HepG2 (cell line): Measurements from ENCODE around the gene STYXL1. TPM values are rescaled to one million over a fixed set of nuclear protein-coding genes. Genes with fewer than 3 reads are reported as not detected.

Experiments
- ARID5B ChIP-seq: IDR thresholded peaks from 2 replicates; pipeline ENCODE4 v1.4.0; 2020; ENCODE audit warnings: mild to moderate bottlenecking, missing genetic modification reagents
- GATAD2A ChIP-seq: IDR thresholded peaks from 2 replicates; pipeline ENCODE4 v1.6.1; 2016
- GLMP ChIP-seq: sonication (generic); formaldehyde crosslinking; IDR thresholded peaks from 2 replicates; pipeline ENCODE4 v1.9.0; 2021; ENCODE audit warnings: missing genetic modification reagents, mild to moderate bottlenecking, borderline replicate concordance
- HDAC2 ChIP-seq: sonication (generic); formaldehyde crosslinking; IDR thresholded peaks from 2 replicates; pipeline ENCODE4 v1.4.0; 2020; ENCODE audit warnings: missing genetic modification reagents
- HIC2 ChIP-seq: sonication (generic); formaldehyde crosslinking; IDR thresholded peaks from 2 replicates; pipeline ENCODE4 v1.9.0; 2022; ENCODE audit warnings: low read depth, missing genetic modification reagents
- MLLT10 ChIP-seq: sonication (generic); formaldehyde crosslinking; IDR thresholded peaks from 2 replicates; pipeline ENCODE4 v1.4.0; 2020; ENCODE audit warnings: missing genetic modification reagents
- MYPOP ChIP-seq: sonication (generic); formaldehyde crosslinking; IDR thresholded peaks from 2 replicates; pipeline ENCODE4 v1.8.1; 2023; ENCODE audit warnings: mild to moderate bottlenecking, moderate library complexity, missing genetic modification reagents
- NR2F2 ChIP-seq: IDR thresholded peaks from 2 replicates; pipeline ENCODE4 v1.6.1; 2012; ENCODE audit warnings: low read depth, inconsistent platforms, borderline replicate concordance
- PBX2 ChIP-seq: IDR thresholded peaks from 2 replicates; pipeline ENCODE4 v1.6.1; 2016; ENCODE audit warnings: control low read depth
- SATB2 ChIP-seq: sonication (generic); formaldehyde crosslinking; IDR thresholded peaks from 2 replicates; pipeline ENCODE4 v1.5.0; 2020; ENCODE audit warnings: missing genetic modification reagents
- SCMH1 ChIP-seq: sonication (generic); formaldehyde crosslinking; IDR thresholded peaks from 2 replicates; pipeline ENCODE4 v1.9.0; 2021; ENCODE audit warnings: missing genetic modification reagents, mild to moderate bottlenecking, borderline replicate concordance
- SMAD1 ChIP-seq: sonication (generic); formaldehyde crosslinking; IDR thresholded peaks from 2 replicates; pipeline ENCODE4 v1.4.0; 2020; ENCODE audit warnings: missing genetic modification reagents, low read depth, mild to moderate bottlenecking, borderline replicate concordance
- SOX13 ChIP-seq, 3 experiments: fragments of 450-650 bp in 1 of 3; sonication (generic) in 1 of 3; formaldehyde crosslinking in 1 of 3; IDR thresholded peaks in 2 of 3; conservative IDR thresholded peaks in 1 of 3; 2 replicates each; pipeline versions ENCODE4 v1.5.0 to v1.6.1; 2016 to 2020; ENCODE audit warnings: antibody characterized with exemption in 1 of 3, mild to moderate bottlenecking in 1 of 3, missing compliant biosample characterization in 1 of 3, missing genetic modification reagents in 1 of 3, moderate library complexity in 1 of 3
- TFDP1 ChIP-seq: IDR thresholded peaks from 2 replicates; pipeline ENCODE4 v1.6.1; 2016; ENCODE audit warnings: missing compliant biosample characterization, missing genetic modification reagents, borderline replicate concordance
- ZBTB38 ChIP-seq: sonication (generic); formaldehyde crosslinking; IDR thresholded peaks from 2 replicates; pipeline ENCODE4 v1.5.1; 2020; ENCODE audit warnings: mild to moderate bottlenecking, missing genetic modification reagents
- ZMYM3 ChIP-seq: sonication (generic); formaldehyde crosslinking; IDR thresholded peaks from 2 replicates; pipeline ENCODE4 v1.5.1; 2020; ENCODE audit warnings: mild to moderate bottlenecking, missing genetic modification reagents
- ZNF138 ChIP-seq: sonication (generic); formaldehyde crosslinking; IDR thresholded peaks from 2 replicates; pipeline ENCODE4 v1.5.0; 2020; ENCODE audit warnings: mild to moderate bottlenecking, low read depth, missing genetic modification reagents
- ZNF749 ChIP-seq: sonication (generic); formaldehyde crosslinking; IDR thresholded peaks from 2 replicates; pipeline ENCODE4 v1.8.0; 2022; ENCODE audit warnings: mild to moderate bottlenecking, missing genetic modification reagents, moderate library complexity, borderline replicate concordance
- polyA plus RNA-seq, 8 experiments: library from polyadenylated mRNA; depleted of rRNA in 3 of 8; stranded (reverse) in 7 of 8; unstranded in 1 of 8; fragments of >200 nt; fragmentation: Illumina TruSeq in 4 of 8; extraction: Trizol in 4 of 8; gene quantifications; 2 replicates each; pipeline versions ENCODE4 v1.2.1 to v1.2.3, GENCODE V29; 2011 to 2016; ENCODE audit warnings: low read depth in 4 of 8, missing spikeins in 1 of 8, mixed read lengths in 1 of 8; ENCODE audit not compliant: insufficient read depth in 1 of 8
- total RNA-seq, 5 experiments: library from RNA; depleted of rRNA; stranded (reverse); fragments of >200 nt; fragmentation: Illumina TruSeq; extraction: Trizol; gene quantifications; 2 replicates each; pipeline ENCODE4 v1.2.3, GENCODE V29; 2016; ENCODE audit warnings: low read depth in 1 of 5

STYXL1 gene
- total and polyA plus RNA-seq, 2 of the 13 experiments (the other 11 are each of a cell fraction or from before 2014, with no cell fraction given), result 23.9 to 38.3 TPM

- peak; percentile 22; the same call in 1 of the 2 replicates for TF ChIP-seq MYPOP
- TF ChIP-seq HDAC2, result peak; percentile 41; the same call in 1 of the 2 replicates
- peak; percentile 5 for TF ChIP-seq HIC2
- peak; percentile 37; the same call in 1 of the 2 replicates for TF ChIP-seq GATAD2A
- no peak for TF ChIP-seq MLLT10 (CRISPR knock-in tag)
- peak; percentile 57; the same call in 1 of the 2 replicates for TF ChIP-seq ZMYM3 (CRISPR knock-in tag)
- 0 out of 2 replicates have a peak, but pooled peaks have one; percentile 5 for TF ChIP-seq ZNF138
- TF ChIP-seq SOX13 (IDR thresholded peaks at IDR 0.05), result no peak
- peak in 1 of 2 experiments; percentile 42; a peak in 1 of 4 replicates for TF ChIP-seq SOX13 (CRISPR knock-in tag; conservative IDR thresholded peaks at IDR 0.05 in 1 of 2, IDR thresholded peaks at IDR 0.05 in 1 of 2)
- TF ChIP-seq SMAD1 (CRISPR knock-in tag), result peak; percentile 4; the same call in 1 of the 2 replicates
- no peak for TF ChIP-seq NR2F2
- TF ChIP-seq GLMP (CRISPR knock-in tag), result no peak
- no peak for TF ChIP-seq TFDP1 (CRISPR knock-in tag)
- TF ChIP-seq PBX2, result no peak
- TF ChIP-seq ZBTB38 (CRISPR knock-in tag), result no peak; the same call in none of the 2 replicates
- peak; percentile 52 for TF ChIP-seq ARID5B
- 0 out of 2 replicates have a peak, but pooled peaks have one; percentile 7 for TF ChIP-seq SATB2
- TF ChIP-seq SCMH1 (CRISPR knock-in tag), result no peak
- no peak for TF ChIP-seq ZNF749
These were observed 54.0 kb downstream of the STYXL1 start (continued) for GRCh38 chr7:75993689-75994387.
